COR-L47 (cell line): ENCODE data around the gene HK2.
"Not testable (repeated sequence)": the region's sequence is repeated elsewhere in the genome, so short reads cannot be mapped to it uniquely, and the experiment has no call there.

Experiments
- DNase-seq: peaks from one replicate; lab custom pipeline; 2025; lab: John Stamatoyannopoulos, UW

HK2 gene

GRCh38 chr2:74833418-74834233 lies at the start of gene HK2:
Gene HK2 (plus strand): TSS chr2:74834127. CDS start chr2:74834581, 454 bp downstream.
- DNase-seq, result peak; percentile 60

- DNase-seq, result no peak
Observed at GRCh38 chr2:74789271-74789670, 44.7 kb upstream of the HK2 start.

DNA sequence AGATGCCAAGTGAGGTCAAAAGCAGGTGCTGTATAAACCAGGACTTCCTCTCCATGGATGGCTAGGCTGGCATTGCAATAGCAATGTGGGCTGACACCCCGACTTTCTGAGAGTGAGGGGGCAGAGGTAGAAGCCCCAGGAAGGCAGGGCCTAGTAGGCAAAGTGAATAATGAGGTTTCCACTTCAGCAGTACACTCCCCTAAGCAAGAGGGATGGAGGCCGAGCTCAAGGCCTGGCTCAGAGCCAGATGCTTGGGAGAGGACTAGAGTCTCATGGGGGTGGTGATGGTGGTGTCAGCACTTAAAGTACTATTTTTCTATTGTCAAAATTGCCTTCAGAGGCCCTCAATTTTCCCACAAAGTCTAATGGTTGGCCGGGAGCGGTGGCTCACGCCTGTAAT lies 41.6 kb upstream of the HK2 start:
- DNase-seq, result no peak

DNA sequence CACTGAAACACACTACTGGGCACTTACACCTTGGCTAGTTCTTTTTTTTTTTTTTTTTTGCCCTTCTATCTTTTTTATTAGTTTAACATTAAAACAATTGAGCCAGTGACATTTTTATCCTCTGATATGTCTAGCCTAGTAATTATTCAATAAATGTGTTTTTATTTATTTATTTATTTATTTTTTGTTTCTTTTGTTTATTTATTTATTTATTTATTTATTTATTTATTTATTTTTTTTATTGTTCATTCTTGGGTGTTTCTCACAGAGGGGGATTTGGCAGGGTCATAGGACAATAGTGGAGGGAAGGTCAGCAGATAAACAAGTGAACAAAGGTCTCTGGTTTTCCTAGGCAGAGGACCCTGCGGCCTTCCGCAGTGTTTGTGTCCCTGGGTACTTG lies 39.0 kb upstream of the HK2 start:
- not testable (repeated sequence) for DNase-seq

GRCh38 chr2:74806355-74806839 lies 27.5 kb upstream of the HK2 start:
- DNase-seq, result no peak

DNA sequence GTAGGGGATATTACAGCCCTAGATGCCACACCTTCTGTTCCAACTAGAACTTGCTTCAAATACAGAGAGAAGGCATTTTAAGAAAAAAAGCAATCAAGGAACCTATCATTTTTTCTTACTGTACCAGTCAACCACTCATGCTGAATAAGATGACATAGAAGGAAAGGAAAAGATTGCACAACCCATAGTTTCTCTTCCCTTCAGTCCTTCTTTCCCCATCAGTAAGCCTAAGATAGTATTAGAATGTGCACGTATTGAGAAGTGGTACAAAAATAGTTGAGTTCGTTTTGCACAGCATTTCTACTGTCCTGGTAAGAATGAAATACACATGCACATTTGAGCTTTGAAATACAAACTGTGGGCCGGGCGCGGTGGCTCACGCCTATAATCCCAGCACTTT lies 27.0 kb upstream of the HK2 start:
- DNase-seq, result no peak

- no peak for DNase-seq
Observed at GRCh38 chr2:74812787-74813590, 20.9 kb upstream of the HK2 start.

GRCh38 chr2:74814102-74814501 lies 19.8 kb upstream of the HK2 start:
- DNase-seq, result no peak

DNA sequence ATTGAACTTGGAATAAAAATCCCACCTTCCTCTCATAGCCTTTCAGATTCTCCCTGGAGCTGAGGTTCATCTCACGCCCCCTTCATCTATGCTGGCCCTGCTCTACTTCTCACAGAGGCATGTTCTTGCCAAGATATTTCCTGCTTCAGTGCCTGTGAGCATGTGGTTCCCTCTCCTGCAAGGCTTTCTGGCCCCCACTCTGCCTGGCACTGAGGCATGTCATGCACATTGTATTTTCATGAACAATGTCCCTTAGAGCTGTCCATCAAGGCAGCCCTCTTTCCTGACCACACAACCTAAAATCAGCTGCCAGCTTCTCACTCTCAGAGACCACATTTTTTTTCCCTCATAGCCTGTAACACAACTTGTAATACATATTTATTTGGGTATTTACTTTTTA lies 18.0 kb upstream of the HK2 start:
- no peak for DNase-seq

GRCh38 chr2:74816540-74817303 lies 17.2 kb upstream of the HK2 start:
- no peak for DNase-seq

GRCh38 chr2:74817304-74817675 lies 16.6 kb upstream of the HK2 start:
- no peak for DNase-seq

DNA sequence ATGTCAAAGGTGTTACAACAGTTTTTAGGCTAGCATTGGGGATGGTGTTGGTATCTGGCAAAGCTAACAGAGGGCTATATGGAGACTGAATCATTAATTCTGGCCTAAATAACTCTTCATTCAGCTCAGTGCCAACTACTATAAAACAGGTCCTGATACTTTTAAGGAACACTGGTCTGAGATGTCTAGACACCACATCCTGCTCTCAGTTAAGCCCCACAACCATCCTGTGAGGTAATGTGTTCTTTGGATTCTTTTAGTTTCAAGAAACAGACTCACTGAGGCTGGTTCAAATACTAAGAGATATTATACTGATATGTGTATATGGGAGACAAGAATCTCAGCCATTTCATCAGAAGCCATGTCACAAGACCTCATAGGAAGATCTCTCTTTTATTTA lies 14.2 kb upstream of the HK2 start:
- DNase-seq, result no peak

- DNase-seq, result no peak
Observed at GRCh38 chr2:74821177-74822126, 12.5 kb upstream of the HK2 start.

- DNase-seq, result no peak
Observed at GRCh38 chr2:74822771-74823566, 11.0 kb upstream of the HK2 start.

DNA sequence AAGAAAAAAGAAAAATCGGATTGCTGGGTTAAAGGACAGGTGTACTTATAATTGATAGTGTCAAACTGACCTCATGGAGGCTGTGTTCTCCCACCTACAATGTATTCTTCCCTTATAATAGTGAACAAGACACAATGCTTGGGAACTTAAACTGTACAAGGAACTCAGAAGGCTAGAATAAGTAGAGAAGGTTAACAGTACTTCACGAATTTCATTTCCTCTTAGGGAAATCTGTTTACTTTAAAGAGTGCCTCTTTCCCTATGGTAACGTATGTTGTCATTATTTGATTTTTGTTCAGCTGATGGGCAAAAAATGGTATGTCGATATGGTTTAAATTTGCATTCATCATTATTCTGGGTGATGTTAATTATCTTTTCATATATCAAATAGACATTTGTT lies 9.2 kb upstream of the HK2 start:
- no peak for DNase-seq

GRCh38 chr2:74828543-74828942 lies 5.4 kb upstream of the HK2 start:
- DNase-seq, result no peak

GRCh38 chr2:74831693-74832530 lies 2.0 kb upstream of the HK2 start:
- DNase-seq, result no peak

DNA sequence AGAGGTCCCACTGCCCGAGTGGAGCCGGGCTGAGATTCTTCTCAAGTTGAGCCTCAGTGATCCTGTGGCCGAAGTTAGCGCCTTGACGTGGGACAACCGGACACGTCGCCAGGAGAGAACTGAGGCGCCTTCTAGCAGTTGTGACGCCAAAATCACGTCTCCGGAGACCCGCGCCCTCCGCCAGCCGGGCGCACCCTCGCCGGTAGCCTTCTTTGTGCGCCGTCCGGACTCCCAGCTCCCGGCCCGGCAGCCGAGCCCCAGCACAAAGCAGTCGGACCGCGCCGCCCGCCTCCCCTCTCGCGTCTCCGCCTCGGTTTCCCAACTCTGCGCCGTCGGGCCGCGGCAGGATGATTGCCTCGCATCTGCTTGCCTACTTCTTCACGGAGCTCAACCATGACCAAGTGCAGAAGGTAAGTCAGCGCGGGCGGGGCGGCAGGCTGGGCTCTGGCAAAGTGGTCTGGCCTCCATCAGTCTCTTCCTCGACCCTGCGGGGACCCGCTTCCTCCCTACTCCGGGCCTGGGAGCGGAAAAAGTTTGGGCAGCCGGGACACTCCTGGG lies 386 bp downstream of the HK2 start:
- DNase-seq, result not testable (repeated sequence)
